ENCODE data around the gene PHAF1.

Gene PHAF1

DNA sequence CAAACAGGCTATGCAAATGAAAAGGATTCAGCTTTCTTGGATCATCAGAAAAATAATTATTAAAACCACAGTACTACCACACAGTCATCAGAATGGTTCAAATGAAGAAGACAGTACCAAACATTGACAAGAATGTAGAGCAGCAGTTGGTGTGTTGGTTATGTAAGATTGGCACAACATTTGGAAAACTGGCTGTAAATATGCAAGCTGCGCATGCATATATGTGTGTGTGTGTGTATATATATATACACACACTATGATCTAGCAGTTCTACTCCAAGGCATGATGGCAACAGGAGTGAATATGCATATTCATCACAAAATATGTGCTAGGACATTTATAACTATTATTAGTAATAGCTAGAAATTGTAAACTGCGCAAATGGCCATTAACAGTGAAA, 34.4 kb upstream of the PHAF1 start:
- H2AFZ ChIP-seq, result no peak overlapping the region
- H3K9ac ChIP-seq, result no peak overlapping the region
- no peaks in the 10 kb centered on the region for H3K36me3 ChIP-seq (ENCODE audit: control insufficient read depth, insufficient read depth, low read length)
- H3K4me1 ChIP-seq, result peaks cover 2% of the 10 kb centered on the region
- peaks cover 2% of the 10 kb centered on the region for H3K79me2 ChIP-seq
- no peak overlapping the region for H3K27ac ChIP-seq
- no peaks in the 10 kb centered on the region for H3K9me3 ChIP-seq (ENCODE audit: control insufficient read depth, low read length)
- TF ChIP-seq, protein P1, sequence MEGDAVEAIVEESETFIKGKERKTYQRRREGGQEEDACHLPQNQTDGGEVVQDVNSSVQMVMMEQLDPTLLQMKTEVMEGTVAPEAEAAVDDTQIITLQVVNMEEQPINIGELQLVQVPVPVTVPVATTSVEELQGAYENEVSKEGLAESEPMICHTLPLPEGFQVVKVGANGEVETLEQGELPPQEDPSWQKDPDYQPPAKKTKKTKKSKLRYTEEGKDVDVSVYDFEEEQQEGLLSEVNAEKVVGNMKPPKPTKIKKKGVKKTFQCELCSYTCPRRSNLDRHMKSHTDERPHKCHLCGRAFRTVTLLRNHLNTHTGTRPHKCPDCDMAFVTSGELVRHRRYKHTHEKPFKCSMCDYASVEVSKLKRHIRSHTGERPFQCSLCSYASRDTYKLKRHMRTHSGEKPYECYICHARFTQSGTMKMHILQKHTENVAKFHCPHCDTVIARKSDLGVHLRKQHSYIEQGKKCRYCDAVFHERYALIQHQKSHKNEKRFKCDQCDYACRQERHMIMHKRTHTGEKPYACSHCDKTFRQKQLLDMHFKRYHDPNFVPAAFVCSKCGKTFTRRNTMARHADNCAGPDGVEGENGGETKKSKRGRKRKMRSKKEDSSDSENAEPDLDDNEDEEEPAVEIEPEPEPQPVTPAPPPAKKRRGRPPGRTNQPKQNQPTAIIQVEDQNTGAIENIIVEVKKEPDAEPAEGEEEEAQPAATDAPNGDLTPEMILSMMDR (IDR thresholded peaks at IDR 0.05), result no peak
- no peak overlapping the region for H3K4me3 ChIP-seq (ENCODE audit: low read depth, low read length)
- H3K27me3 ChIP-seq (ENCODE audit: control insufficient read depth, insufficient read depth, low read length), result no peaks in the 10 kb centered on the region
- no peak overlapping the region for H3K4me2 ChIP-seq (ENCODE audit: low read length)

DNA sequence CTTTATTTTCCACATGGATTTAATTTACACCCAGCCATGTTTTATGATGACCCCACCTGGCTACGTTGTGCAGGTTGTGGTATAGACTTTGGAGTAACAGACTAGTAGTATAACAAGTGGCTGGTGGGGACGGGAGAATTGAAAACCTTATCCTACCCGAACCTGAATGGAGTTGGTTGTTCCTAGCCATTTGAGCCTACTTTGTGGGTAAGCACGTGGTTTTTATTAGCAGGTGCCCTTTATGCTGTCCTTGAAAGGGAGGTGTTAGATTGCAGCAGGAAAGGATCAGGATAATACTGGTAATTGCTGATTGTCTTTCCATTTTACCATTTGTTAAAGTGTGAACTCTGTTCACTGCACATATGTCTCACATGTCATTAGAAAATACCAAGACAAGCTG, 31.9 kb upstream of the PHAF1 start:
- no peak overlapping the region for H3K4me3 ChIP-seq (ENCODE audit: low read depth, low read length)
- TF ChIP-seq, protein P1 (IDR thresholded peaks at IDR 0.05), result no peak
- H3K9me3 ChIP-seq (ENCODE audit: control insufficient read depth, low read length), result no peaks in the 10 kb centered on the region
- peaks cover 3% of the 10 kb centered on the region for H3K79me2 ChIP-seq
- H3K9ac ChIP-seq, result no peak overlapping the region
- no peak overlapping the region for H3K27ac ChIP-seq
- no peaks in the 10 kb centered on the region for H3K27me3 ChIP-seq (ENCODE audit: control insufficient read depth, insufficient read depth, low read length)
- H3K4me1 ChIP-seq, result peaks cover 2% of the 10 kb centered on the region
- no peak overlapping the region for H2AFZ ChIP-seq
- H3K4me2 ChIP-seq (ENCODE audit: low read length), result no peak overlapping the region
- no peaks in the 10 kb centered on the region for H3K36me3 ChIP-seq (ENCODE audit: control insufficient read depth, insufficient read depth, low read length)

DNA sequence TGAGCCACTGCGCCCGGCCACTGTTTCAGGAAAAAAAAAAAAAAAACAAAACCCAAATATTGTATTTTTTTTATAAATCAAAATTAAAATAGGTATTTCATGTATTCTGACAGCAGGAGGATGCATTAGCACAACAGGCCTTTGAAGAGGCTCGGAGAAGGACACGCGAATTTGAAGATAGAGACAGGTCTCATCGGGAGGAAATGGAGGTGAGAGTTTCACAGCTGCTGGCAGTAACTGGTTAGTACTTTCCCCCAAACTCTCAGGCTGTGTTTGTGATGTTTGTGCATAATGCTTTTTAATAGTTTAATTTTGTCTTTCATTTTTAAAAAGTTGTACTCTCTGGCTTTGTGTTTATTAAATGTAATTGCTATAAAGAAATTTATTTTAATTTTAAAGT, 27.6 kb upstream of the PHAF1 start:
- Histone ChIP-seq H2AFZ (no peak overlapping the region), H3K9ac (no peak overlapping the region), H3K36me3 (ENCODE audit: control insufficient read depth, insufficient read depth, low read length) (no peaks in the 10 kb centered on the region), H3K4me3 (ENCODE audit: low read depth, low read length) (no peak overlapping the region), H3K27ac (no peak overlapping the region), H3K9me3 (ENCODE audit: control insufficient read depth, low read length) (no peaks in the 10 kb centered on the region), H3K27me3 (ENCODE audit: control insufficient read depth, insufficient read depth, low read length) (no peaks in the 10 kb centered on the region), H3K79me2 (peaks cover 12% of the 10 kb centered on the region), H3K4me1 (peaks cover 2% of the 10 kb centered on the region), H3K4me2 (ENCODE audit: low read length) (no peak overlapping the region)
- TF ChIP-seq, protein P1 (IDR thresholded peaks at IDR 0.05), result no peak

DNA sequence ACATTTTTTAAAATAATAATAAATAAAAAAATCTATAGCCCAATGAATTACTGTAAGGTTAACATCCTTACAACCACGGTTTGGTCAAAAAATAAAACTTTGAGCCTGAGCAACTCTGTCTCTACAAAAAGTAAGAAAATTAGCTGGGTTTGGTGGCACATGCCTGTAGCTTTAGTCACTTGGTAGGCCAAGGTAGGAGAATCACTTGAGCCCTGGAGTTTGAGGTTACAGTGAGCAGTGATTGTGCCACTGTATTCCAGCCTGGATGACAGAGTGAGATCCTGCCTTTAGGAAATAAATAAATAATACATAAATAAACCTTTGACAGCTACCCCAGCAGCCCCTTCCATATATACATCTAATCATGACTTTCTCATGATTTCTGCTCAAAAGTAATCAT, 26.9 kb upstream of the PHAF1 start:
- no peaks in the 10 kb centered on the region for H3K9me3 ChIP-seq (ENCODE audit: control insufficient read depth, low read length)
- TF ChIP-seq, protein P1 (IDR thresholded peaks at IDR 0.05), result no peak

DNA sequence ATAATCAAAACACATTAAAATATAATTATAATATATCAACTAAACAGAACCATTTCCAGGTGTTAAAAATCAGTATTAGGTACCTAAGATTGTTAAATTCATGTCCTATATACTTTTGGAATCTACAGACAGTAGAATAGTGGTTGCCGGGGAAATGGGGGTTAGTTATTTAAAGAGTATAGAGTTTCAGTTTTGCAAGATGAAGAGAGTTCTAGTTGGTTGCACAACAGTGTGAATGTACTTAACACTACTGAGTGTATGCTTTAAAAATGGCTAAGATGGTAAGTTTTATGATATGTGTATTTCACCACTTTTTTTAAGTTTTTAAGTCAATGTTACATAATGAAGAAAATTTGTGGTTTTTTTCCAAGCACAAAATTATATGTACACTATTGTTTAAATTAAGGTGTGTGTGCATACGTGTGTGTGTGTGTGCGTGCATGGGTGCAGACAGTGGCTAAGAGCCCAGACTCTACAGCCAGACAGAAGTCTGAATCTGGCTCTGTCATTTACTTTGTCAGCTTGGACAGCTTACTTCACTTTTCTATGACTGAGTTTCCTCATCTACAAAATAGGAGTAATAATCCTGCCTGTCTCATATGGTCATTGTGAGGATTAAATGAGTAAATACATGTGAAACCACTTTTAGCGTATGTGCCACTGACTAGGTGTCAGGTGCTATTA, 25.3 kb upstream of the PHAF1 start:
- H3K4me3 ChIP-seq (ENCODE audit: low read depth, low read length), result no peak overlapping the region
- no peaks in the 10 kb centered on the region for H3K4me1 ChIP-seq
- no peak overlapping the region for H2AFZ ChIP-seq
- H3K4me2 ChIP-seq (ENCODE audit: low read length), result no peak overlapping the region
- H3K9me3 ChIP-seq (ENCODE audit: control insufficient read depth, low read length), result no peaks in the 10 kb centered on the region
- TF ChIP-seq, protein P1 (IDR thresholded peaks at IDR 0.05), result no peak
- no peak overlapping the region for H3K27ac ChIP-seq
- H3K27me3 ChIP-seq (ENCODE audit: control insufficient read depth, insufficient read depth, low read length), result no peaks in the 10 kb centered on the region
- H3K9ac ChIP-seq, result no peak overlapping the region
- peaks cover 14% of the 10 kb centered on the region for H3K79me2 ChIP-seq
- no peaks in the 10 kb centered on the region for H3K36me3 ChIP-seq (ENCODE audit: control insufficient read depth, insufficient read depth, low read length)

More for the DNA sequence above, 26.9 kb upstream of the PHAF1 start:
- Histone ChIP-seq H3K9ac (no peak overlapping the region), H2AFZ (no peak overlapping the region), H3K36me3 (ENCODE audit: control insufficient read depth, insufficient read depth, low read length) (no peaks in the 10 kb centered on the region), H3K79me2 (peaks cover 15% of the 10 kb centered on the region), H3K27me3 (ENCODE audit: control insufficient read depth, insufficient read depth, low read length) (no peaks in the 10 kb centered on the region), H3K4me2 (ENCODE audit: low read length) (no peak overlapping the region), H3K4me3 (ENCODE audit: low read depth, low read length) (no peak overlapping the region), H3K4me1 (peaks cover under 1% of the 10 kb centered on the region), H3K27ac (no peak overlapping the region)
